IPS DF 4.7 (cell line): Measurements from ENCODE around the gene LAMB2.

Experiments used
- DNase-seq: peaks from one replicate; pipeline ENCODE4 v3.0.0-alpha.2; 2013; ENCODE audit warnings: low spot score; ENCODE audit errors: extremely low read depth

The LAMB2 gene

DNA sequence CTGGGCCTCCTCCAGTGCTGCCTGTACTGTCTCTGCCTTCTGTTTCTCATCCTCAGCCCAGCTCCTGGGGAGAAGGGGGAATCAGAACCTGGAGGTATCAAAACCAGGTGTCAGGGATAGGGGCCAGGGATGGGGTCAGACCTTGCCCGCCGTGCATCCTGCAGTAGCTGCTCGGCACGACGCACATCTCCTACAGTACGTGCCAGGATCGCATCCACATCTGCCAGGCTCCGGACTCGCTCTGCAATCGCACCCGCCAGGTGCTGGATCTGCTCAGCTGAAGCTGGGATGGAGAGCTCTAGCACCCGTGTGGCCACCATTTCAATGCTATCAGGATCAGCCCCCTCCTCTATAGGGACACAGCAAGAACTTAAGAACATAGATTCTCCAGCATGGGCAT is 10.8 kb downstream of the LAMB2 start:
- DNase-seq: no peak

DNA sequence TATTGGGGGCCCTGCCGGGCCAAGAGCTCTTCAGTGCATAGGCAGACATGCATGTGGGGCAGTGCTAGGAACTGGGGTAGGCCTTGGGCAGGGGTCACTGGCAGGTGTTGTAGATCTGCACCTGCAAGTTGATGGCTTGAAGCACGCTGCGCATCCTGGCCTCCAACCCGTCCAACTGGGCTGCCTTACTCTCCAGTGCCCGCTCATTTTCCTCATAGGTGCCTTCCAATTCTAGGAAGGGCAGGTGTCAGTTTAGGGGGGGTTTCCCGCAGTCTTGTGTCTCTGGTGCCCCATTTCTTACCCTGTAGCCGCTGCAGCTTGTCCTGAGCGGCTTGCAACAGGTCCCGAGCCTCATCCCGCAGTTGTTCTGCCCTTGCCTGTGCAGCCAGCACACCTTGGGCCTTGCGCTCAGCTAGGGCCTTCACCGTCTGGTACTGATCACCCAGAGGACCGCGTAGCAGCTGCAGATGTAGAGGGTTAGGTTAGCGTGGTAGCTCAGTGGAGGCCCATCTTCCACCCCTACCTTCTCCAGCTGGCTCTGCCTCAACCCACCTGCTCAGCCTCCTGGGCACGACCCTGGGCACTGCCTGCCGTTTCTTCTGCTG is 11.6 kb downstream of the LAMB2 start:
- no peak for DNase-seq

DNA sequence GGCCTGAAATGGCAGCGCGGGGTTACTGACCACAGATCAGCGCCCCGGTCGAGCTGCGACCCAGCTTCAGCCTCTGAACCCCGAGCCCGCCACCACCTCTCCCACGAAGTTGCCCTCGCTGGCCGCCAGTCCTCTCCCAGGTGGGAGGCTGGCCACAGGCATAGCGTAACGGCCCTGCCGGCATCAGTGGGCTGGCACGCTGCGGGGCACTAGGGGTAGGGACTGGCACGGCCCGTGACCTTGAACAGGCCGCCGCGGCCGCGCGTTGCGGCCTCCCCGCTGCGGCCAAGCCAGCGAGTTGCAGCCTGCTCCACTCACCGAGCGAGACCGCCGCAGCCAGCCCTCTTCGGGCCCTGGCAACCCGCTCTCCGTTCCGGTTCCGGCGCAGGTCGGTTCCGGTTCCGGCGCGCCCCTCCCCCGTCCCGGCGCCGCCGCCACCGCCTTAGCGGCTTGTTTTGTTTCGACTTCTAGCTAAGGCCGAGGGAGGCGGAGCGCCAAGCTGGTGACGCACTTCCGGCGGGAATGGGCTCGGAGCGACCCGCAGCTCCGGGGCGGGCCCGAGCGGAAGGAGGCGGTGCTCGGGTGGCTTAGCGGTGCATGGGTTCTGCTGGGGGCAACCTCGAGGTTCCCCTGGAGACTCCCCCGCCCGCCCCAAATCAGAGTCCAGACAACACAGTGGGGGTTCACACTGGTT is 12.3 kb downstream of the LAMB2 start, which contains the start of gene USP19:
Gene USP19 (minus strand): TSS at position 386 of the 694 bp plus-strand sequence. CDS start 1,678 bp downstream, outside the sequence.
- DNase-seq: no peak

DNA sequence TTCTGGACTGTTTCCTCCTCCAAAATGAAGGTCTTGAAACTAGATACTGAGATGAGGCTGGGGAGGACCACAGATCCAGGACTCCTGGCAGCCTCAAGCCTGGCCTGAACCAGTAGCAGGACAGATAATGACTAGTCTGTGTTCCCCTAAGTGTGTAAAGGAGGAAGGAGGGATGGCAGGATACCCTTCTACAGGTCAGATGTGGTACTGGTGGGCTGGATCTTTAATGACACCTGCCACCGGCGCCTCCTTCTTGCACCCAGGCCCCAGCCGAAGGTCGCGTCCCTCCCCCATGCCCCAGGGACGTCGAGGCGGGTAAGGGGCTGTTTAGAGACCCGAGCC is 12.8 kb downstream of the LAMB2 start:
- no peak for DNase-seq

DNA sequence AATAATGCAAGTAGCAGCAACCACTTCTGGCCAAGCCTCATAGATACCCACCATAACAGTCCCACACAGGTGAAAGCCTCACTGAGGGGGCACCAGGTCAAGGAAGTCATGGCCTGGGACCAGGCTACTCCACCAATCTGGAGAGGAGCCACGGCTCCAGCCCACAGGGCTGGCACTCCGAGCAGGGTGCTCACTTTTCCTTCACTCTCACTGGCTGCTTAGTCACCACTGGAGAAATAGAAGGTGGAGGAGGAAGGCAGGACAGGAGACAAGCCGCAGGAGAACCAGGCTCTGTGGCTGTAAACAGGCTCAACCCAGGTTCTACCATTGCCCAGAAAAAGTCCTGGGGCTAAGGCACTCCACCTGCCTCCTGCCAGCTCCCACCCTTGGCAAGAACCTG is 13.4 kb downstream of the LAMB2 start:
- no peak for DNase-seq

DNA sequence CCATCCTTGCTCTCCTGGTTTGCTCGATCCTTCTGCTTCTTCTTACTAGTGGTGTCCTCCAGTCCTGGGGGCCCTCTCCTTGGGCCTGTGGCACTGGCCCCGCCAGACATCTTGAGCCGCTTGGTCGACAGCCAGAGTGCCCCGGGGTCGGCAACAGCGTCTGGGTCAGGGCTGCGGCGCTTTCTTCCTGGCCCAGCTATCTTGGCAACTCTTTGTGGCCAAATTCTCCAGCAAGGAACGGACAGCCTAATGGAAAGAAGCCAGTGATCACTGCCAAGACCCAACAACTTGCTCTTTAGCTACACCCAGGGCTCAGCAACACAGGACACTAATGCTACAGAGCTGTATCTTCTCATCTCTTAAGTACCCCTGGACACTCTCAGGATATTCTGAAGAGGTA is 13.8 kb downstream of the LAMB2 start:
- no peak for DNase-seq

GRCh38 chr3:49112262-49112661 is 20.6 kb downstream of the LAMB2 start:
- no peak for DNase-seq

DNA sequence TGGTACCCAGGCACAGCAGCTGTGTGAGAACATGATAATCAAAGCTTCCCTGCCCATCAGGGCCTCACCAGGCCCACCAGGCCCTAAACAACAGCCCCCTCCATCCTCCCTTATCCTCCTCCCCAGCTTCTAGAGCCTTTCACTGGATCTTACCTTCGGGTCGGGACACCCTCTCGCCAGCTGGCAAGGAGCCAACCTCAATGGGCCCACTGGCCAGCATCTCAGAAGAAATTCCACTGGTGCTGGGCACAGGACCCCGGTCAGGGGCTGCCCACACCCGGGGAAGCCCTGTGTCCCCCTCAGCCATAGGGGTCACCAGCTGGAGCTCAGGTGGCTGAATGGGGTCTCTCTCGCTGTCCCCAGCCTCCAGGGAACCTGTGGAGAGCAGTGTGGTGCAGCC is 21.5 kb downstream of the LAMB2 start:
- no peak for DNase-seq

- no peak for DNase-seq
Observed at GRCh38 chr3:49110780-49111179, 22.1 kb downstream of the LAMB2 start.

- DNase-seq: no peak
Observed at GRCh38 chr3:49108346-49108745, 24.5 kb downstream of the LAMB2 start.

GRCh38 chr3:49104427-49105291 is 28.2 kb downstream of the LAMB2 start, which contains the start of gene QARS1:
QARS1 (minus strand) TSS chr3:49104757; CDS start chr3:49104733, 24 bp downstream.
- no peak for DNase-seq

- no peak for DNase-seq
Observed at GRCh38 chr3:49104052-49104426, 28.8 kb downstream of the LAMB2 start.

GRCh38 chr3:49100046-49100615 is 32.7 kb downstream of the LAMB2 start:
- DNase-seq: no peak

GRCh38 chr3:49098910-49099630 is 33.8 kb downstream of the LAMB2 start:
- DNase-seq: no peak

- DNase-seq: no peak
Observed at GRCh38 chr3:49098429-49098828, 34.4 kb downstream of the LAMB2 start.

DNA sequence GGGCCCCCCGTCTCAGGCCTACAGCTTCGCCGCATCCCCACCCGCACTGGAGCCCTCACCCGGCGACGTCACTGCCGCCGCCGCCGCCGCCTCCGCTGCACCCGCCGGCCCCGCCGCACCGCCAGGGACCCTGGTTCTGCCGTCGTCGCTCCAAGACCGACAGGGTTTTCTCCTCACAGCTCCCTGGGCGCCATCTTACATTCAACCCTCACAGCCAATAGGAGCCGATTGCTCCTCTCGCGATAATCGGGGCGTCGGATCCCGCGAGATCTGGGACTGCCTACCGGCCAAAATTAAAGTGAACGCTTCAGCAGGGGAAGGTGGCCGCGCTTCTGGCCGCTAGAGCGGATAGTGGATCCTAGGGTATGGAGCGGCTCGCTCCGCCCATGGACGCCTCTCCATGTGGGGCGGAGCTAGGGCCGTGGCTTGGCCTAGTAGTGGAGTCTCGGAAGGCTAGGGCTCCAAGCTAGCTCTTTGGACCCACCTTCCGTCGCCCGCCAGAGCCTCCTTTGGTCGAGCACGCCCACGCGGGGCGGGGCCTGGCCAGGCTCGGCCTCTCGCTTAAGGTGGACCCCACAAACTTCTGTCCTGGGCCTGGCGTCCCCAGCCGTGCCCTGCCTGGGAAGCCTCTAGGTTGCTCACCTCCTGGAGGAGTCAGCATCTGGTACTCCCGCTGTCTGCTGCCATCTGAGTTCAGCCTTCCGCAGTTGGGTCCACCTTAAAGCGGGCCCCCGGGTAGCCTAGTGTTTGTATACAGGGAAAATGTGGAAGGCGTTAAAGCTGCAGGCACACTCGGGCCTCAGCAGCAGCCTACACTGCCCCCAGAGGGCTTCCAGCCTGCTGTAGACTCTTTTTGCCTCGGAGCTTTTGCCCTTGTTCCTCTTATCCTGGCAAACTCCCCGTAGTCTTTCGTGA is 38.7 kb downstream of the LAMB2 start, which contains the start of gene QRICH1:
Gene QRICH1 (minus strand): TSS at position 219 of the 915 bp plus-strand sequence. CDS start 17,054 bp downstream, outside the sequence.
- DNase-seq: no peak

DNA sequence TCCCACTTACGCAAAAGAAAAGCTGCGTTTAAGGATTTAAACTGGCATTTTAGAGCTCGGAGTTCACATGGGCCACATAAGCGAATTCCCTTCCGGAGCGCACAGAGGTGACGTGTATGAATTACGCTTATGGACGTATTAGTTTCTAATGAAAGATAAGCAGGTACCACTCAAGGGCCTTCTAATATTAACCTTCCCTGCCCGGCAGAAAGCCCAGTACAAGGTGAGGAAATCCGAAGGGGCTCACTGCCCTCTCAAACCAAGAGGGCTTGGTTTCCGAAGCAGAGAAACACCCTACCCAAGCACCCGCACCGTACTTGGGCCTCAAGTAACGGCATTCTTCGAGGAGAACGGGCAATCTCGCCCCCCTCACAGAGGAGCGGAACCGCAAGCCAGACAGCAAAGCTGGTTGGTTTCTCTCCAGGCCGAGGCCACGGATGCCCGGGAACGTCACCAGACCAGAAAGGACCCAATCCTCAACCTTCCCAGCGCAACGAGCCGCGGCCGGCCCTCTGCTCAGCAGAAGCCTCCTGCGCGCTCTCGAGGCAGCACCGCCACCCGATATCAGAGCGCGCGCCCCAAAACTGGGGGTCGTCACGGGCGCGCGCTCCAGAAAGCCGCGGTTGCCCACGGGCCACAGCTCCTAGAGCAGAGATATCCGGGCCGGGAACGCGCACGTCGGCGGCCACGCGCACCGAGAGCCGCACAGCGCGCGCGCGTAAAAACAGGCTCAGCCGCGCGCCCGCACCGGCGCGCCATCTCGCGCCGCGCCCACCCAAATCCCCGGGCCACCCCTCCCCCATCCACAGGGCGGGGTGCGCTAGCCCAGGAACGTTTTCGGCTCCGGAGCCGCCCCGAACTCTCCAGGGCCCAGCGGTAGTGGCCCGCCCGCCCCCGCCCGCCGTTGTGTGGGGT is 39.7 kb downstream of the LAMB2 start:
- DNase-seq: no peak

GRCh38 chr3:49081429-49081828 is 51.4 kb downstream of the LAMB2 start:
- DNase-seq: no peak

DNA sequence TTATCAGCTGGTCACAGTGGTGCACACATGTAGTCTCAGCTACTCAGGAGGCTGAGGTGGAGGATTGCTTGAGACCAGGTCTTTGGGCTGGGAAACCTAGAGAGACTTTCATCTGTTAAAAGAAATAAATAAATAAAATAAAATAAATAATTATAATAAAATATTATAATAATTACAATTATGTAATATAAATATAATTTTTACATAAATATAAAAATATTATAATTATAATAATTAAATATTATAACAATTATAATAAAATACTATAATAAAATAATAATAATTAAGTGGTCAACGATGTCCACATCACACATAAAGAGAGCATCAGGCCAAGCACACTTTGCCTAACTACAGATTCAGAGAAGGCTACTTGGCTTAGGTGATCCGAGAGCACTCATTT is 53.6 kb downstream of the LAMB2 start:
- DNase-seq: no peak
